Lung microvascular endothelial cell (primary cell): Measurements from ENCODE around the gene DEPP1. TPM values are rescaled to one million over a fixed set of nuclear protein-coding genes. Genes with fewer than 3 reads are reported as not detected.

Source experiments
- DNase-seq, 2 donors: peaks; one replicate each; pipeline versions ENCODE4 v3.0.0 to v3.0.0-alpha.2; 2010; ENCODE audit warnings: low read depth in 2 of 2
- total RNA-seq: library from RNA; depleted of rRNA; stranded (reverse); fragments of >200 nt; gene quantifications from 2 replicates; pipeline ENCODE4 v1.2.1, GENCODE V29; 2014

Gene DEPP1
- total RNA-seq, 1 donor from 2014 or later: 225 TPM

GRCh38 chr10:44980309-44981171 is 1.9 kb upstream of the DEPP1 start:
- peak; percentile 37 to 86 for DNase-seq

GRCh38 chr10:44979281-44980191 is 927 bp upstream of the DEPP1 start:
- no peak for DNase-seq

- DNase-seq: no peak
These were observed 418 bp downstream of the DEPP1 start for GRCh38 chr10:44978213-44978569.

GRCh38 chr10:44977287-44978212 is 1.1 kb downstream of the DEPP1 start:
- peak in 1 of 2 donors; percentile 65 for DNase-seq

GRCh38 chr10:44976352-44977198 is 2.0 kb downstream of the DEPP1 start:
- peak; percentile 54 to 85 for DNase-seq

GRCh38 chr10:44975431-44976331 is 2.9 kb downstream of the DEPP1 start:
- peak; percentile 67 to 91 for DNase-seq

GRCh38 chr10:44974628-44975430 is 3.8 kb downstream of the DEPP1 start:
- peak; percentile 63 to 82 for DNase-seq

- DNase-seq: peak in 1 of 2 donors; percentile 35
These were observed 4.5 kb downstream of the DEPP1 start for GRCh38 chr10:44974082-44974627.

- DNase-seq: no peak
These were observed 5.1 kb downstream of the DEPP1 start for GRCh38 chr10:44973323-44974081.

- DNase-seq: no peak
These were observed 5.7 kb downstream of the DEPP1 start for GRCh38 chr10:44972874-44973306.

- DNase-seq: no peak
These were observed 6.5 kb downstream of the DEPP1 start for GRCh38 chr10:44971935-44972757.

- DNase-seq: no peak
These were observed 7.2 kb downstream of the DEPP1 start for GRCh38 chr10:44971434-44971833.

GRCh38 chr10:44970812-44971395 is 7.7 kb downstream of the DEPP1 start:
- DNase-seq: no peak

GRCh38 chr10:44969854-44970253 is 8.8 kb downstream of the DEPP1 start:
- DNase-seq: no peak

- DNase-seq: no peak
These were observed 9.9 kb downstream of the DEPP1 start for GRCh38 chr10:44968500-44969400.
